LNCaP clone FGC (cell line): ENCODE results near the gene MAB21L3.

Experiments
- DNase-seq: peaks from one replicate; pipeline ENCODE4 v3.0.0-alpha.2; 2011; ENCODE audit warnings: low read depth
- H3K4me3 ChIP-seq: 2 replicates; pipeline ENCODE4 v1.5.1; 2011; ENCODE audit warnings: mild to moderate bottlenecking, low read depth, low read length, control low read depth
- TF ChIP-seq, protein P1 (sequence below): IDR thresholded peaks from 2 replicates; pipeline ENCODE4 v1.5.1; 2012; ENCODE audit warnings: mild to moderate bottlenecking; ENCODE audit not compliant: control insufficient read depth, insufficient read depth; ENCODE audit errors: extremely low read depth

MAB21L3 gene

DNA sequence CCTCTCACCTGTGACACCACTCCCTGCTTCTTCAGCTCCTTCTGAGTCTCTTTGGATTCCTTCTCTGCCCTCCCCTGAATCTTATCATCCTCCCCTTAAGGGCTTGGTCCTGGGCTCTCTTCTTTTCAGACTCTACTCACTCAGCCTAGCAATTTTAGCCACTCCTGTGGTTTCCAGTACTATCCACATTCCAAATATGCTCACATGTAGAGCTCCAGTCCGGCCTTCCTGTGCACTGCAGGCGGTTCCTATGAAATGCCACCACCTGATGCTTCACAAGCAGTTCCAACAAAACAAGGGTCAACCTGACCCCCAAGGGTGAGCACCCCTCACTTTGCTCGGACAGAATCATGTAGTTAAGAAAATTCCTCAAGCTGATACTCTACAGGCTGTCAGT is 35.9 kb downstream of the MAB21L3 start:
- no peak for DNase-seq
- H3K4me3 ChIP-seq = no peak overlapping the region
- TF ChIP-seq, protein P1, sequence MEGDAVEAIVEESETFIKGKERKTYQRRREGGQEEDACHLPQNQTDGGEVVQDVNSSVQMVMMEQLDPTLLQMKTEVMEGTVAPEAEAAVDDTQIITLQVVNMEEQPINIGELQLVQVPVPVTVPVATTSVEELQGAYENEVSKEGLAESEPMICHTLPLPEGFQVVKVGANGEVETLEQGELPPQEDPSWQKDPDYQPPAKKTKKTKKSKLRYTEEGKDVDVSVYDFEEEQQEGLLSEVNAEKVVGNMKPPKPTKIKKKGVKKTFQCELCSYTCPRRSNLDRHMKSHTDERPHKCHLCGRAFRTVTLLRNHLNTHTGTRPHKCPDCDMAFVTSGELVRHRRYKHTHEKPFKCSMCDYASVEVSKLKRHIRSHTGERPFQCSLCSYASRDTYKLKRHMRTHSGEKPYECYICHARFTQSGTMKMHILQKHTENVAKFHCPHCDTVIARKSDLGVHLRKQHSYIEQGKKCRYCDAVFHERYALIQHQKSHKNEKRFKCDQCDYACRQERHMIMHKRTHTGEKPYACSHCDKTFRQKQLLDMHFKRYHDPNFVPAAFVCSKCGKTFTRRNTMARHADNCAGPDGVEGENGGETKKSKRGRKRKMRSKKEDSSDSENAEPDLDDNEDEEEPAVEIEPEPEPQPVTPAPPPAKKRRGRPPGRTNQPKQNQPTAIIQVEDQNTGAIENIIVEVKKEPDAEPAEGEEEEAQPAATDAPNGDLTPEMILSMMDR = no peak

DNA sequence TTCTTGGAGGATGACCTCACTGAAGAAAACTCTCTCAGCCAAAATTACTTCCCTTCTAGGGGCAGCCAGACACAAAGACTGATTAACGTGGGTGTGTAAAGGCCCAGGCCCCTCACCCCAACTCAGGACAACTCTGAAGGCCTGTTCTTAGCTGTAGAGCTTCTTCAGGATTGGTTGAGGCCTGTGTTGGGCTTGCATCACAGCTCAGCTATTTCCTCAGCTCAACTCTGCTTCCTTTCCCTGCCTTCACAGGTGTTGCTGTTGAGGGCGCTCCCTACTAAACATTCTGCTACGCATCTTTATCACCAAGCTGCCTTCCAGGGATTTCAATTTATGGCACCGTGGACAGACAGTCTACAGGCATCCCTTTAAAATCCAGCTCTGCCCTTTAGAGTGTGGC is 36.8 kb downstream of the MAB21L3 start:
- TF ChIP-seq, protein P1 = no peak
- no peak for DNase-seq
- H3K4me3 ChIP-seq = no peak overlapping the region

DNA sequence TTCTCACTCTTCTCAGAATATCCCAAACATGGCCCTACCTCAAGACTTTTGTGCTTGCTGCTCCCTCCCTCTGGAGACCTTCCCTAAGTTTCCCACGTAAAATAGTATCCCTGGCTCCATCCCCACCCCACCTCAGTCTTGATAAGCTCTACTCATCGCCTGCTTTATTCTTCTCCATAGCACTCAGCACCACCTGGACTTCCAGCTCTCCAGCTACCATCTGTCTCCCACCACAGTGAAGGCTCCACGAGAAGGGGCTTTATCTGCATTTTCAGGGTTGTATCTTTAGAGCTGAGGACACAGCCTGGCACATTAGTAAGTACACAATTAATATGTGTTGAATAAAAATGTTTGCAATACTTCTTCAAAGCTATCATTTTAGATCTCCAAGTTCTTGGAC is 37.8 kb downstream of the MAB21L3 start:
- no peak overlapping the region for H3K4me3 ChIP-seq
- TF ChIP-seq, protein P1 = no peak
- no peak for DNase-seq

DNA sequence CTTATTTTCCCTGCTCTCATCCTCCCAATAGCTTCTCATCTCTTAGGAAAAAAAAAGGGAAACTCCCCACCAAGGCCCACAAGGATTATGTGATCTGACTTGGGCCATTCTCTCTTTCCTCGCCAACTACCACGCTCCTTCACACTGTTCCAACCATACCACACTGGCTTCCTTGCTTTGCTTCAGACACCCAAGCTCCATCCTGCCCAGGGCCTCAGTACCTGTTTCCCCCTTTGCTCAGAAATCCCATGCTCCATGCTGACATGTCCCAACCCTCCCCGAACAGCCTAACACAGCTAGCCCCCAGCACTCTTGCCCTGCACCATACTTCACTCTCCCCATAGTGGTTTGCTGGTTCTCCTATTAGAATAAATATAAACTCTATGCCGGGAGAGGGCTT is 39.2 kb downstream of the MAB21L3 start:
- no peak for DNase-seq
- no peak overlapping the region for H3K4me3 ChIP-seq
- TF ChIP-seq, protein P1 = no peak

DNA sequence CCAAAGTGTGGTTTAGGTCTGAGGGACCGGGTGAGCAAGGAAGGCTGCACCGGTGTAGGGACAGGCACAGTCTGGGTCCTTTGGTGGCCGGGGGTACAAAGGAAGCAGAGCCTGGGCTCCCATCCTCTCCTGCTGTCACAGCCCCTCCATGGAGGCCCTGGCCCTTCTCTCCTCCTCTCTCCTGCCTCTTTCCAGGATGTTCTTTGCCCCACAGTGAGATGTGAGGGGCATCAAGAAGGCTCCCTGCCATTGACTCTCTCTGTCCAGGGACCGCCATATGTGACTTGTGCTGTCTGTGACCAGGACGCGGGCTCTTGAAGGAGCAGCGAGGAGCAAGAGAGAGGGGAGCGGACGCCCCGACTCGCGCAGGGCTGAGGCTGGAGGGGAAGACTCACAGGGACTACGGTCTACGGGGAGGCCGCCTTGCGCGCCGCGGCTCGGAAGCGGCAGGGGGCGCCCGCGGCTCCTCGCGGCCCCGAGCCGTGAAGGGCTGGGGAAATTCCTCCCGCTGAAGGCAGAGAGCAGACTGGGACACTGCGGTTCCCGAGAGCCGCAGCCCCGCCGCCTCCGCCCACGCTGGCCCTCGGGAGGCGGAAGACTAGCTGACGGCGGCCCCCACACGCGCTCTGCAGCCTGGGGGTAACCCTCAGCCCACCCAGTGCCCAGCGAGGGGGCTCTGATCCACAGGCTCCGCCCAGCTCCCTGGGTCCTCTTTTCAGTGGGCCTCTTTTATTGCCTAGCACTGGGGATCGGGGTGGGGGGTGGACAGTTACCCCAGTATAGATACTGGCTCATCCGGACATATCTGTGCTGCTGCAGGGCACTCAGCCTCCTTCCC is 40.8 kb downstream of the MAB21L3 start:
- TF ChIP-seq, protein P1 = peak; percentile 99
- DNase-seq = no peak
- peak overlapping the region; percentile 40 for H3K4me3 ChIP-seq

DNA sequence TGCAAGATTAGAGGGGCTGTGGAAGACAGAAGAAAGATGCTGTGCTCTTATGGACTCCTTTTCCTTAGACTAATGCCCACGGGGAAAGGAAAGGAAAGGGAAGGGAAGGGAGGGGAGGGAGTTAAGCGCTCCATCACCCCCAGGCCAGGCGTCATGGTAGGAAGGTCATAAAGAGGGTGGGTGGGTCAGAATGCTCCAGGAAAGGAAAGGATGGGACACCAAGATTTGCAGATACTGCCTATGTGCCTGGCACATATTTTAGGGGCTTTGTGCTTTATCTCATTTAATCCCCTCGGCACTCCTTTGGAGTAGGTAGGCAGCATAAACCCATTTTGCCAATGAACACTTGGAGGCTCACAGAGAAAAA is 41.4 kb downstream of the MAB21L3 start:
- no peak for DNase-seq
- TF ChIP-seq, protein P1 = no peak
- peak overlapping the region; percentile 40 for H3K4me3 ChIP-seq
